Uterus (tissue), 2 donors: Measurements from ENCODE around the gene PSKH1.

Source experiments
- POLR2A ChIP-seq, 2 donors: fragments of 450-650 bp; IDR thresholded peaks; one replicate each; pipeline ENCODE4 v1.6.1; 2016; ENCODE audit warnings: antibody characterized with exemption in 2 of 2, mild to moderate bottlenecking in 1 of 2, moderate library complexity in 1 of 2
- TF ChIP-seq, protein P1 (sequence below), 4 experiments: fragments of 200-600 bp in 2 of 4; fragments of 450-650 bp in 2 of 4; sonication (generic) in 2 of 4; IDR thresholded peaks; one replicate each; pipeline ENCODE4 v1.5.1; 2016 to 2019; ENCODE audit warnings: antibody characterized with exemption in 4 of 4, mild to moderate bottlenecking in 2 of 4, moderate library complexity in 1 of 4

DNA sequence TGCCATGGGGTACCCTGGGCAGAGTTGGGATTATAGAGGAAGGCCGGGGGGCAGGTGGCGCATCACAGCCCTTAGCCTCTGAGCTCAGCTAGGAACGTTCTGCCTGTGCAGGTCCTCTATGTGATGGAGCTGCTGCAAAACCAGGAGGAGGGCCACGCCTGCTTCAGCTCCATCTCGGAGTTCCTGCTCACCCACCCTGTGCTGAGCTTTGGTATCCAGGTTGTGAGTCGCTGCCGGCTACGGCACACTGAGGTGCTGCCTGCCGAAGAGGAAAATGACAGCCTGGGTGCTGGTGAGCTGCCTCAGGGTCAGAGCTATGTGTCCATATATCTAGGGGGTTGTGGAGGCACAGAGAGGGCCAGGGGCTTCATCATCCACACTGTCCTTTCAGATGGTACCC is 14.2 kb upstream of the PSKH1 start:
- TF ChIP-seq, protein P1, sequence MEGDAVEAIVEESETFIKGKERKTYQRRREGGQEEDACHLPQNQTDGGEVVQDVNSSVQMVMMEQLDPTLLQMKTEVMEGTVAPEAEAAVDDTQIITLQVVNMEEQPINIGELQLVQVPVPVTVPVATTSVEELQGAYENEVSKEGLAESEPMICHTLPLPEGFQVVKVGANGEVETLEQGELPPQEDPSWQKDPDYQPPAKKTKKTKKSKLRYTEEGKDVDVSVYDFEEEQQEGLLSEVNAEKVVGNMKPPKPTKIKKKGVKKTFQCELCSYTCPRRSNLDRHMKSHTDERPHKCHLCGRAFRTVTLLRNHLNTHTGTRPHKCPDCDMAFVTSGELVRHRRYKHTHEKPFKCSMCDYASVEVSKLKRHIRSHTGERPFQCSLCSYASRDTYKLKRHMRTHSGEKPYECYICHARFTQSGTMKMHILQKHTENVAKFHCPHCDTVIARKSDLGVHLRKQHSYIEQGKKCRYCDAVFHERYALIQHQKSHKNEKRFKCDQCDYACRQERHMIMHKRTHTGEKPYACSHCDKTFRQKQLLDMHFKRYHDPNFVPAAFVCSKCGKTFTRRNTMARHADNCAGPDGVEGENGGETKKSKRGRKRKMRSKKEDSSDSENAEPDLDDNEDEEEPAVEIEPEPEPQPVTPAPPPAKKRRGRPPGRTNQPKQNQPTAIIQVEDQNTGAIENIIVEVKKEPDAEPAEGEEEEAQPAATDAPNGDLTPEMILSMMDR (IDR thresholded peaks at IDR 0.05) = no peak
- TF ChIP-seq POLR2A (IDR thresholded peaks at IDR 0.05) = no peak
